Ishikawa (cell line): ENCODE measurements around the gene CEP128.

Experiments used
- CEBPB ChIP-seq: IDR thresholded peaks from 2 replicates; pipeline ENCODE4 v1.6.1; 2012
- CREB1 ChIP-seq: IDR thresholded peaks from 2 replicates; pipeline ENCODE4 v1.6.1; 2012; ENCODE audit warnings: low read depth
- EGR1 ChIP-seq: IDR thresholded peaks from 2 replicates; pipeline ENCODE4 v1.6.1; 2012
- EP300 ChIP-seq: IDR thresholded peaks from 2 replicates; pipeline ENCODE4 v1.6.1; 2012; ENCODE audit warnings: borderline replicate concordance
- FOXM1 ChIP-seq: IDR thresholded peaks from 2 replicates; pipeline ENCODE4 v1.6.1; 2012; ENCODE audit warnings: low read depth, borderline replicate concordance
- MAX ChIP-seq: IDR thresholded peaks from 2 replicates; pipeline ENCODE4 v1.6.1; 2012
- NFIC ChIP-seq: IDR thresholded peaks from 2 replicates; pipeline ENCODE4 v1.6.1; 2012
- RAD21 ChIP-seq: IDR thresholded peaks from 2 replicates; pipeline ENCODE4 v1.6.1; 2012; ENCODE audit warnings: low read depth
- REST ChIP-seq: IDR thresholded peaks from 2 replicates; pipeline ENCODE4 v1.6.1; 2012; ENCODE audit warnings: low read depth, mild to moderate bottlenecking
- TAF1 ChIP-seq: IDR thresholded peaks from 2 replicates; pipeline ENCODE4 v1.6.1; 2012; ENCODE audit warnings: low read depth, mild to moderate bottlenecking
- TCF12 ChIP-seq: IDR thresholded peaks from 2 replicates; pipeline ENCODE4 v1.6.1; 2012; ENCODE audit warnings: low read depth
- TEAD4 ChIP-seq: IDR thresholded peaks from 2 replicates; pipeline ENCODE4 v1.6.1; 2012
- USF1 ChIP-seq: IDR thresholded peaks from 2 replicates; pipeline ENCODE4 v1.6.1; 2012
- YY1 ChIP-seq: IDR thresholded peaks from 2 replicates; pipeline ENCODE4 v1.6.1; 2012; ENCODE audit warnings: low read depth
- ZBTB7A ChIP-seq: IDR thresholded peaks from 2 replicates; pipeline ENCODE4 v1.6.1; 2012; ENCODE audit warnings: low read depth

The CEP128 gene

GRCh38 chr14:80867798-80868197 is 73.7 kb downstream of the CEP128 start:
- TF ChIP-seq TEAD4: no peak
- no peak for TF ChIP-seq TCF12
- TF ChIP-seq CEBPB: no peak
- TF ChIP-seq FOXM1: no peak
- TF ChIP-seq TAF1: no peak
- TF ChIP-seq YY1: no peak
- no peak for TF ChIP-seq MAX
- no peak for TF ChIP-seq EGR1
- no peak for TF ChIP-seq USF1
- TF ChIP-seq REST: no peak
- no peak for TF ChIP-seq RAD21
- TF ChIP-seq NFIC: no peak
- no peak for TF ChIP-seq CREB1
- TF ChIP-seq ZBTB7A: no peak
- TF ChIP-seq EP300: no peak

GRCh38 chr14:80867091-80867490 is 74.4 kb downstream of the CEP128 start:
- no peak for TF ChIP-seq EP300
- no peak for TF ChIP-seq CEBPB
- TF ChIP-seq EGR1: no peak
- TF ChIP-seq YY1: no peak
- TF ChIP-seq USF1: no peak
- no peak for TF ChIP-seq FOXM1
- no peak for TF ChIP-seq CREB1
- no peak for TF ChIP-seq RAD21
- TF ChIP-seq MAX: no peak
- TF ChIP-seq NFIC: no peak
- TF ChIP-seq ZBTB7A: no peak
- TF ChIP-seq REST: no peak
- no peak for TF ChIP-seq TAF1
- no peak for TF ChIP-seq TCF12
- no peak for TF ChIP-seq TEAD4

GRCh38 chr14:80865565-80865964 is 76.0 kb downstream of the CEP128 start:
- no peak for TF ChIP-seq TCF12
- TF ChIP-seq RAD21: no peak
- no peak for TF ChIP-seq EP300
- TF ChIP-seq USF1: no peak
- no peak for TF ChIP-seq CREB1
- TF ChIP-seq MAX: no peak
- no peak for TF ChIP-seq TAF1
- no peak for TF ChIP-seq EGR1
- no peak for TF ChIP-seq CEBPB

- no peak for TF ChIP-seq CEBPB
- TF ChIP-seq EGR1: no peak
- no peak for TF ChIP-seq YY1
- TF ChIP-seq TEAD4: no peak
- TF ChIP-seq CREB1: no peak
- no peak for TF ChIP-seq FOXM1
- no peak for TF ChIP-seq NFIC
- no peak for TF ChIP-seq MAX
- no peak for TF ChIP-seq REST
- no peak for TF ChIP-seq TCF12
- no peak for TF ChIP-seq ZBTB7A
- no peak for TF ChIP-seq EP300
These were observed 78.6 kb downstream of the CEP128 start for GRCh38 chr14:80862983-80863382.
